ENCODE data around the gene ZNF423. TPM values are rescaled to one million over a fixed set of nuclear protein-coding genes. Genes with fewer than 3 reads are reported as not detected.
A peak's percentile ranks its signal among the peaks of the same experiment; 100 is the strongest.

The ZNF423 gene
- total and polyA plus RNA-seq, 2 experiments from 2014 or later = 12.3 to 22.2 TPM

DNA sequence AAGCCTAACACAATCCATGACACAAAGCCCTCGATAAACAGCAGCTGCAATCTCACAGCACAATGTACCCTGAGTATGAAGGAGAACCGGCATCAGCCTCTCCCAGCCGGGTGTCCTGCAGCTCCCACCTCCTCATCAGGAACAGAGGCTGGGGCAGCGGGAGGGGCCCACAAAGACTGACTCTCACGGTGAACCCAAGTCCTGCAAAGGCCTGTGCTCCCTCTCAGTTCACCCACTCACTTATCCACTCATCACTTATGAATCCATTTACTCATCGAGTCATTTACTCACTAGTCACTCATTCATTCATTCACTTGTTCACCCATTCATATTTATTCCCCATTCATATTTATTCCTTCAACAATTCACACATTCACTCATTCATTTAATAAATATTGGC lies 11.6 kb downstream of the ZNF423 start:
- Histone ChIP-seq H3K4me3 (no peak overlapping the region), H3K4me1 (ENCODE audit: low read depth) (no peaks in the 10 kb centered on the region), H3K36me3 (no peaks in the 10 kb centered on the region), H3K27ac (no peak overlapping the region), H3K27me3 (no peaks in the 10 kb centered on the region), H3K9me3 (ENCODE audit: low read depth) (no peaks in the 10 kb centered on the region)
- TF ChIP-seq, protein P1, sequence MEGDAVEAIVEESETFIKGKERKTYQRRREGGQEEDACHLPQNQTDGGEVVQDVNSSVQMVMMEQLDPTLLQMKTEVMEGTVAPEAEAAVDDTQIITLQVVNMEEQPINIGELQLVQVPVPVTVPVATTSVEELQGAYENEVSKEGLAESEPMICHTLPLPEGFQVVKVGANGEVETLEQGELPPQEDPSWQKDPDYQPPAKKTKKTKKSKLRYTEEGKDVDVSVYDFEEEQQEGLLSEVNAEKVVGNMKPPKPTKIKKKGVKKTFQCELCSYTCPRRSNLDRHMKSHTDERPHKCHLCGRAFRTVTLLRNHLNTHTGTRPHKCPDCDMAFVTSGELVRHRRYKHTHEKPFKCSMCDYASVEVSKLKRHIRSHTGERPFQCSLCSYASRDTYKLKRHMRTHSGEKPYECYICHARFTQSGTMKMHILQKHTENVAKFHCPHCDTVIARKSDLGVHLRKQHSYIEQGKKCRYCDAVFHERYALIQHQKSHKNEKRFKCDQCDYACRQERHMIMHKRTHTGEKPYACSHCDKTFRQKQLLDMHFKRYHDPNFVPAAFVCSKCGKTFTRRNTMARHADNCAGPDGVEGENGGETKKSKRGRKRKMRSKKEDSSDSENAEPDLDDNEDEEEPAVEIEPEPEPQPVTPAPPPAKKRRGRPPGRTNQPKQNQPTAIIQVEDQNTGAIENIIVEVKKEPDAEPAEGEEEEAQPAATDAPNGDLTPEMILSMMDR (IDR thresholded peaks at IDR 0.05; ENCODE audit: low read depth, low read length) = no peak
- no peak for DNase-seq (ENCODE audit: low read depth in 1 of 2, low spot score in 1 of 2)

DNA sequence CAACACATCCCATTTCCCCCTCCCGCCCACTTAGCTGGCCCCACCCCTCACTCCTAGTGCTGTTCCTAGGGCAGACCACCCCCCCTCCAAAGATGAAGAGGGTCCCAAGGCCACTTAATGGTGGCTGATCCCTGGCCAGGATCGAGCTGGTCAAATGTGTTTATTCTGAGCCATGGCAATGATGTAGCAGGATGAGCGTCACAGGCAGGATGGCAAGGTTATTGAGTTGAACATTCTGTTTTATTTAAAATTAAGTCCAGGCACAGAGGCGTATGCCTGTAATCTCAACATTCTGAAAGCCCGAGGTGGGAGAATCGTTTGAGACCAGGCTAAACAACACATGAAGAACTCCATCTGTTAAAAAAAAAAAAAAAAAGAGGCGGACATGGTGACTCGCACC lies 12.2 kb downstream of the ZNF423 start:
- Histone ChIP-seq H3K36me3 (no peaks in the 10 kb centered on the region), H3K27ac (no peak overlapping the region), H3K27me3 (no peaks in the 10 kb centered on the region), H3K4me1 (ENCODE audit: low read depth) (no peaks in the 10 kb centered on the region), H3K9me3 (ENCODE audit: low read depth) (no peaks in the 10 kb centered on the region), H3K4me3 (no peak overlapping the region)
- TF ChIP-seq, protein P1 (IDR thresholded peaks at IDR 0.05; ENCODE audit: low read depth, low read length) = no peak
- DNase-seq (ENCODE audit: low read depth in 1 of 2, low spot score in 1 of 2) = no peak

DNA sequence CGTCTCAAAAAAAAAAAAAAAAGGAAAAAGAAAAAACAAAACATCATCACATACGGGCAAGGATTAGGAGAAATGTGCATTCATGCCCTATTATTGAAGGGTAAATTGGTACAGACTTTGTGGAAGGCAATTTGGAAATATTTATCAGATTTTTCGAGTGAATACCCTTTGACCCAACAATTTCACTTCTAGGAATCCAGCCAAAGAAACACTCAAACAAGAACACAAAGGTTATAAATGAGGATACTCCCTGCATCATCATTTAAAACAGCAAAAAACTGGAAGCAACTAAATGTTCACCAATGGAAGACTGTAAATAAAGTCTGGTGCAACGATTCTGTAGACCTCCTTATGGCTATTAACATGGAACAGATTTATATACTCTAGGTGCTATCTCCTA lies 12.9 kb downstream of the ZNF423 start:
- no peaks in the 10 kb centered on the region for H3K4me1 ChIP-seq (ENCODE audit: low read depth)
- no peaks in the 10 kb centered on the region for H3K9me3 ChIP-seq (ENCODE audit: low read depth)
- no peak overlapping the region for H3K4me3 ChIP-seq
- H3K27ac ChIP-seq = no peak overlapping the region
- H3K36me3 ChIP-seq = no peaks in the 10 kb centered on the region
- TF ChIP-seq, protein P1 (IDR thresholded peaks at IDR 0.05; ENCODE audit: low read depth, low read length) = no peak
- H3K27me3 ChIP-seq = no peaks in the 10 kb centered on the region
- DNase-seq (ENCODE audit: low read depth in 1 of 2, low spot score in 1 of 2) = no peak

DNA sequence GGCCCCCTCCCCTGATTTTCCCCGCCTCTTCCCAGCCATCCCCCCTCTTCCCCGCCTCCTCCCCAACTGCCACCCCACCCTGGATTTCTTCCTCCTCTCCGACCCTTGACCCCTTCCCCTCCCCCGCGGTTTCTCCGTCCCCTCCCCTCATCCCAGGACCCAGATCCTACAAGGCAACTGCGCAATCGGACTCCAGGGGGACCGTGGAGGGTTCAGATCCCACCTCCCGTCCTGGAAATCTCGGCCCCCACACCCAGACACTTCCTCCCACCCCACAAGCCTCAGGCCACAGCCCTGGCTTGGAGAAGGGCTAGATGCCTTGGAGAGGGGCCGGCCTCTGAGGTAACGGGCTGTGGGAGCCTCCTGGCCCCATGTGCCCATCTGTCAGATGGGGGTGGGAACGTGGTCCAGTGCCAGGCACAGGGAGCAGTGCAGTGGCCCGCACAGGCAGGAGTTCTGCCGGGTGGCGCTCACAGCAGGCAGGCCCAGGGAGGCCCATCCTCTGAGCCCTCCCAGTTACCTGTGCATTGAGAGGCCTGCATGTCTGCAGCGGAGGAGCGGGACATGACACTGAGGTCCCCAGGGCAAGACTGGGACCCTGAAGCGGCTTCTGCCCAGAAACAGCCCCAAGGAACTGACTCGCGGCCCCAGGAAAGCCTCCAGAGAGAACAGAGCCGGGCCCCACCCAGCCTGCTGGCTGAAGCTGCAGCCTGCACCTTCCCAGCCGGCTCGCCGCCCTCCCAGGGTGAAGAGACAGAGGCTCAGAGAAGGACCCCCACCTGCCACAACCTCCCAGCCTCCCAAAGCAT lies 16.7 kb downstream of the ZNF423 start:
- TF ChIP-seq, protein P1 (IDR thresholded peaks at IDR 0.05; ENCODE audit: low read depth, low read length) = no peak
- H3K36me3 ChIP-seq = no peaks in the 10 kb centered on the region
- DNase-seq (ENCODE audit: low read depth in 1 of 2, low spot score in 1 of 2) = no peak
- no peak overlapping the region for H3K27ac ChIP-seq
- H3K27me3 ChIP-seq = no peaks in the 10 kb centered on the region
- H3K4me3 ChIP-seq = peak overlapping the region; percentile 4
- H3K9me3 ChIP-seq (ENCODE audit: low read depth) = no peaks in the 10 kb centered on the region
- peaks cover 22% of the 10 kb centered on the region for H3K4me1 ChIP-seq (ENCODE audit: low read depth)

DNA sequence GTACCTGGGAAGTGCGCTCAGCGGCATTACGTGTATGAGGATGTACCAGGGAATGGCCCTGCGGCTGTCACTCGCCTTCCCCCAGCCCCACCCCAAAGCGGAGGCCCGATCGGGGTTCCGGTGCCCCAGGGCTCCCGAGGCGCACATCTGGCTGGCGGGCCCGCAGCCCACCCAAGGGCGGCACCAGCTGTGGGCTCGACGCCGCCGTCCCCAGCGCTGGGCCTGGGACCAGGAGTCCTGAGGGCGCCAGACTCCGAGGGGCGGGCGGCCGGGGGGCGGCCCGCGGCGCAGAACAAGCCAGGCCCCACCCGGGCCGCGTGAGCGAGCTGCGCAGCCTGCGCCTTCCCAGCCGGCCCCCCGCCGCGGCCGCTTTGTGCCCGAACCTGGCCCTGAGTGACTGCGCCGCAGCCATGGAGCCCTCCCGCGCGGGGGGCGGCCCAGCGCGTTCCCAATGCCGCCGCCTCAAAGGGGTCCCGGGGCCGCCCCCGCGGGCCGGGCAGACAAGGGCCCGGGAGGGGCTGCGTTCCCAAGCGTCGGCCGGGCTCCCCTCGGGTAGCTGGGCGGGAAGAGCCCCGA lies 17.4 kb downstream of the ZNF423 start:
- TF ChIP-seq, protein P1 (IDR thresholded peaks at IDR 0.05; ENCODE audit: low read depth, low read length) = no peak
- Histone ChIP-seq H3K9me3 (ENCODE audit: low read depth) (no peaks in the 10 kb centered on the region), H3K4me1 (ENCODE audit: low read depth) (peaks cover 24% of the 10 kb centered on the region), H3K27ac (no peak overlapping the region), H3K4me3 (peak overlapping the region; percentile 4), H3K36me3 (no peaks in the 10 kb centered on the region), H3K27me3 (no peaks in the 10 kb centered on the region)
- no peak for DNase-seq (ENCODE audit: low read depth in 1 of 2, low spot score in 1 of 2)
